Measurements from ENCODE around the gene ZFAND3. TPM values are rescaled to one million over a fixed set of nuclear protein-coding genes. Genes with fewer than 3 reads are reported as not detected.

Gene ZFAND3
- polyA plus RNA-seq, 1 donor from 2014 or later = 19.7 TPM

- Histone ChIP-seq H3K9ac (ENCODE audit: low read length) (no peak overlapping the region), H3K27ac (ENCODE audit: low read length) (no peak overlapping the region), H2AFZ (ENCODE audit: low read depth, low read length) (no peak overlapping the region), H3K36me3 (ENCODE audit: insufficient read depth, low read length) (no peaks in the 10 kb centered on the region), H3K27me3 (ENCODE audit: insufficient read depth, low read depth, low read length) (no peaks in the 10 kb centered on the region), H3K9me2 (ENCODE audit: insufficient read depth, low read length) (no peaks in the 10 kb centered on the region), H3K9me3 (ENCODE audit: low read length) (no peaks in the 10 kb centered on the region), H4K20me1 (ENCODE audit: insufficient read depth) (no peaks in the 10 kb centered on the region), H3K79me2 (replicated peaks; ENCODE audit: insufficient read depth, low read length) (peaks cover 33% of the 10 kb centered on the region), H3K4me3 (ENCODE audit: low read length) (no peak overlapping the region), H3K4me2 (ENCODE audit: low read length) (no peak overlapping the region), H3F3A (ENCODE audit: insufficient read depth, low read length, poor library complexity, severe bottlenecking) (no peaks in the 10 kb centered on the region)
- TF ChIP-seq, protein P1, sequence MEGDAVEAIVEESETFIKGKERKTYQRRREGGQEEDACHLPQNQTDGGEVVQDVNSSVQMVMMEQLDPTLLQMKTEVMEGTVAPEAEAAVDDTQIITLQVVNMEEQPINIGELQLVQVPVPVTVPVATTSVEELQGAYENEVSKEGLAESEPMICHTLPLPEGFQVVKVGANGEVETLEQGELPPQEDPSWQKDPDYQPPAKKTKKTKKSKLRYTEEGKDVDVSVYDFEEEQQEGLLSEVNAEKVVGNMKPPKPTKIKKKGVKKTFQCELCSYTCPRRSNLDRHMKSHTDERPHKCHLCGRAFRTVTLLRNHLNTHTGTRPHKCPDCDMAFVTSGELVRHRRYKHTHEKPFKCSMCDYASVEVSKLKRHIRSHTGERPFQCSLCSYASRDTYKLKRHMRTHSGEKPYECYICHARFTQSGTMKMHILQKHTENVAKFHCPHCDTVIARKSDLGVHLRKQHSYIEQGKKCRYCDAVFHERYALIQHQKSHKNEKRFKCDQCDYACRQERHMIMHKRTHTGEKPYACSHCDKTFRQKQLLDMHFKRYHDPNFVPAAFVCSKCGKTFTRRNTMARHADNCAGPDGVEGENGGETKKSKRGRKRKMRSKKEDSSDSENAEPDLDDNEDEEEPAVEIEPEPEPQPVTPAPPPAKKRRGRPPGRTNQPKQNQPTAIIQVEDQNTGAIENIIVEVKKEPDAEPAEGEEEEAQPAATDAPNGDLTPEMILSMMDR (IDR thresholded peaks at IDR 0.05; ENCODE audit: poor library complexity, severe bottlenecking) = no peak
- TF ChIP-seq TAF1 (IDR thresholded peaks at IDR 0.05; ENCODE audit: low read depth) = no peak
Measured at GRCh38 chr6:37851997-37852524, 32.5 kb downstream of the ZFAND3 start.

GRCh38 chr6:37856285-37856684, 36.8 kb downstream of the ZFAND3 start:
- Histone ChIP-seq H3K9me3 (ENCODE audit: low read length) (no peaks in the 10 kb centered on the region), H2AFZ (ENCODE audit: low read depth, low read length) (no peak overlapping the region), H3K4me2 (ENCODE audit: low read length) (no peak overlapping the region), H3K79me2 (replicated peaks; ENCODE audit: insufficient read depth, low read length) (peaks cover 51% of the 10 kb centered on the region), H3K27ac (ENCODE audit: low read length) (no peak overlapping the region), H3K9ac (ENCODE audit: low read length) (no peak overlapping the region), H3K9me2 (ENCODE audit: insufficient read depth, low read length) (no peaks in the 10 kb centered on the region), H3K27me3 (ENCODE audit: insufficient read depth, low read depth, low read length) (no peaks in the 10 kb centered on the region), H3F3A (ENCODE audit: insufficient read depth, low read length, poor library complexity, severe bottlenecking) (no peaks in the 10 kb centered on the region), H4K20me1 (ENCODE audit: insufficient read depth) (no peaks in the 10 kb centered on the region), H3K36me3 (ENCODE audit: insufficient read depth, low read length) (no peaks in the 10 kb centered on the region), H3K4me3 (ENCODE audit: low read length) (no peak overlapping the region)
- TF ChIP-seq POLR2AphosphoS5 (IDR thresholded peaks at IDR 0.05) = no peak
- no peak for TF ChIP-seq EZH2 (IDR thresholded peaks at IDR 0.05; ENCODE audit: borderline replicate concordance, insufficient read depth, low read length, poor library complexity, severe bottlenecking)
- TF ChIP-seq, protein P1 (IDR thresholded peaks at IDR 0.05; ENCODE audit: poor library complexity, severe bottlenecking) = no peak
- TF ChIP-seq RAD21 (conservative IDR thresholded peaks at IDR 0.05) = no peak
- TF ChIP-seq MXI1 (conservative IDR thresholded peaks at IDR 0.05; ENCODE audit: poor library complexity, severe bottlenecking) = no peak
- no peak for TF ChIP-seq TAF1 (IDR thresholded peaks at IDR 0.05; ENCODE audit: low read depth)
- no peak for TF ChIP-seq EP300 (conservative IDR thresholded peaks at IDR 0.05; ENCODE audit: poor library complexity, severe bottlenecking)
- TF ChIP-seq REST (IDR thresholded peaks at IDR 0.05; ENCODE audit: borderline replicate concordance) = no peak
- no peak for TF ChIP-seq SMC3 (conservative IDR thresholded peaks at IDR 0.05; ENCODE audit: poor library complexity)

Measured in neural cell (in vitro differentiated cells).